B cell (primary cell): ENCODE data around the gene TSHZ1. TPM values are rescaled to one million over a fixed set of nuclear protein-coding genes. Genes with fewer than 3 reads are reported as not detected.

Experiments
- ATAC-seq: fragments of 200-7000 bp; cut with Tn5 transposase; one replicate; pipeline ENCODE4 v1.10.0; 2021; ENCODE audit warnings: low read depth, mild to moderate bottlenecking, moderate number of reproducible peaks, moderate library complexity
- CTCF ChIA-PET: fragments of 350-600 bp; sonication (Branson Sonifier 250); formaldehyde crosslinking; loops from one replicate; lab custom pipeline; 2021; ENCODE audit warnings: antibody characterized with exemption, inconsistent platforms; lab: Charles Lee
- POLR2A ChIA-PET: fragments of 350-600 bp; sonication (Branson Sonifier 250); formaldehyde crosslinking; loops from one replicate; lab custom pipeline; 2021; ENCODE audit warnings: antibody characterized with exemption; lab: Charles Lee
- DNase-seq: peaks from one replicate; pipeline ENCODE4 v3.0.0; 2013
- H2AFZ ChIP-seq: 2 replicates; pipeline ENCODE4 v1.6.1; 2012; ENCODE audit warnings: mild to moderate bottlenecking, low read depth, low read length; ENCODE audit not compliant: insufficient read depth, poor library complexity, severe bottlenecking
- H3K27ac ChIP-seq, 2 donors: 1 replicate in 1 of 2; 2 replicates in 1 of 2; pipeline ENCODE4 v1.5.1; 2012 to 2013; ENCODE audit warnings: low read length in 2 of 2, mild to moderate bottlenecking in 2 of 2, moderate library complexity in 1 of 2
- H3K27me3 ChIP-seq, 4 experiments: fragments of 200-600 bp in 1 of 4; sonication (generic) in 1 of 4; replicated peaks in 1 of 4; 1 replicate in 2 of 4; 2 replicates in 2 of 4; pipeline versions ENCODE4 v1.6.1 to v1.7.0; 2013 to 2016; ENCODE audit warnings: low read length in 3 of 4, mild to moderate bottlenecking in 2 of 4, mixed read lengths in 1 of 4, moderate library complexity in 1 of 4; ENCODE audit not compliant: insufficient read depth in 4 of 4, control insufficient read depth in 3 of 4; ENCODE audit errors: control extremely low read depth in 1 of 4
- H3K36me3 ChIP-seq, 2 experiments: replicated peaks in 1 of 2; 1 replicate in 1 of 2; 2 replicates in 1 of 2; pipeline versions ENCODE4 v1.6.1 to v1.7.1; 2013; ENCODE audit warnings: low read length in 1 of 2; ENCODE audit not compliant: insufficient read depth in 2 of 2, control insufficient read depth in 1 of 2; ENCODE audit errors: control extremely low read depth in 1 of 2, extremely low read depth in 1 of 2
- H3K4me1 ChIP-seq, 2 donors: fragments of 200-600 bp in 1 of 2; sonication (generic) in 1 of 2; 1 replicate in 1 of 2; 2 replicates in 1 of 2; pipeline versions ENCODE4 v1.5.1 to v1.6.1; 2013 to 2017; ENCODE audit warnings: low read length in 2 of 2; ENCODE audit not compliant: control insufficient read depth in 2 of 2, insufficient read depth in 2 of 2
- H3K4me2 ChIP-seq: replicated peaks from 2 replicates; pipeline ENCODE3; 2012; ENCODE audit warnings: mild to moderate bottlenecking, low read depth, low read length; ENCODE audit not compliant: poor library complexity, severe bottlenecking
- H3K4me3 ChIP-seq, 5 experiments: fragments of 200-600 bp in 1 of 5; sonication (generic) in 1 of 5; 1 replicate in 3 of 5; 2 replicates in 2 of 5; pipeline versions ENCODE4 v1.5.1 to v1.7.0; 2011 to 2016; ENCODE audit warnings: low read length in 4 of 5, mild to moderate bottlenecking in 4 of 5, low read depth in 2 of 5, control low read depth in 1 of 5, moderate library complexity in 1 of 5; ENCODE audit not compliant: insufficient read depth in 1 of 5; ENCODE audit errors: control extremely low read depth in 1 of 5, extremely low read depth in 1 of 5
- H3K79me2 ChIP-seq: fragments of 200-600 bp; sonication (generic); one replicate; pipeline ENCODE4 v1.6.0; 2016; ENCODE audit warnings: low read length; ENCODE audit not compliant: control insufficient read depth, insufficient read depth
- H3K9ac ChIP-seq: fragments of 200-600 bp; sonication (generic); 2 replicates; pipeline ENCODE4 v1.6.1; 2017; ENCODE audit warnings: mild to moderate bottlenecking, low read length, moderate library complexity
- H3K9me3 ChIP-seq, 3 donors: one replicate each; pipeline versions ENCODE4 v1.6.1 to v1.7.1; 2013; ENCODE audit warnings: low read length in 2 of 3; ENCODE audit not compliant: control insufficient read depth in 2 of 3, insufficient read depth in 1 of 3; ENCODE audit errors: control extremely low read depth in 1 of 3
- H4K20me1 ChIP-seq: 2 replicates; pipeline ENCODE4 v1.6.0; 2012; ENCODE audit warnings: mild to moderate bottlenecking, low read length; ENCODE audit not compliant: insufficient read depth, control insufficient read depth, poor library complexity, severe bottlenecking
- H3K27ac Mint-ChIP-seq: one replicate; pipeline ENCODE4 v1.8.0; 2021; ENCODE audit warnings: mixed read lengths
- H3K27me3 Mint-ChIP-seq: one replicate; pipeline ENCODE4 v1.8.0; 2021; ENCODE audit warnings: mixed read lengths
- H3K4me1 Mint-ChIP-seq: one replicate; pipeline ENCODE4 v1.8.0; 2021; ENCODE audit warnings: mixed read lengths
- H3K4me3 Mint-ChIP-seq: one replicate; pipeline ENCODE4 v1.8.0; 2021; ENCODE audit warnings: mixed read lengths
- H3K9me3 Mint-ChIP-seq: one replicate; pipeline ENCODE4 v1.8.0; 2022; ENCODE audit warnings: mixed read lengths; ENCODE audit not compliant: insufficient read depth
- CTCF ChIP-seq: fragments of 200-600 bp; IDR thresholded peaks from one replicate; pipeline ENCODE4 v1.8.0; 2022; ENCODE audit warnings: antibody characterized with exemption, mild to moderate bottlenecking
- EZH2 ChIP-seq: IDR thresholded peaks from 2 replicates; pipeline ENCODE4 v1.6.1; 2012; ENCODE audit warnings: borderline replicate concordance, low read depth, mild to moderate bottlenecking, moderate library complexity, low read length; ENCODE audit not compliant: insufficient read depth, poor library complexity, severe bottlenecking
- WGBS: methylation state at CpG from one replicate; pipeline ENCODE4 v1.1.5; 2013; ENCODE audit warnings: missing lambda C conversion rate; ENCODE audit not compliant: insufficient coverage; 5-methylcytosine and 5-hydroxymethylcytosine counted together
- intact Hi-C: fragments of 100-400 bp; cut with micrococcal nuclease; formaldehyde crosslinking; loops from one replicate; pipeline ENCODE4 v1.10.0; 2022
- polyA plus RNA-seq: library from polyadenylated mRNA; depleted of rRNA; stranded (reverse); fragments of >200 nt; gene quantifications from 2 replicates; pipeline ENCODE4 v1.2.3, GENCODE V29; 2012
- total RNA-seq, 2 donors: library from RNA; stranded (reverse); fragments of 120-200 nt in 1 of 2; gene quantifications; 1 replicate in 1 of 2; 2 replicates in 1 of 2; pipeline versions ENCODE4 v1.2.3 to v1.2.4, GENCODE V29; 2013 to 2022

The TSHZ1 gene
- total and polyA plus RNA-seq, 2 donors (not counting 1 experiment from before 2014, with no cell fraction given) = 5.3 to 9.8 TPM

DNA sequence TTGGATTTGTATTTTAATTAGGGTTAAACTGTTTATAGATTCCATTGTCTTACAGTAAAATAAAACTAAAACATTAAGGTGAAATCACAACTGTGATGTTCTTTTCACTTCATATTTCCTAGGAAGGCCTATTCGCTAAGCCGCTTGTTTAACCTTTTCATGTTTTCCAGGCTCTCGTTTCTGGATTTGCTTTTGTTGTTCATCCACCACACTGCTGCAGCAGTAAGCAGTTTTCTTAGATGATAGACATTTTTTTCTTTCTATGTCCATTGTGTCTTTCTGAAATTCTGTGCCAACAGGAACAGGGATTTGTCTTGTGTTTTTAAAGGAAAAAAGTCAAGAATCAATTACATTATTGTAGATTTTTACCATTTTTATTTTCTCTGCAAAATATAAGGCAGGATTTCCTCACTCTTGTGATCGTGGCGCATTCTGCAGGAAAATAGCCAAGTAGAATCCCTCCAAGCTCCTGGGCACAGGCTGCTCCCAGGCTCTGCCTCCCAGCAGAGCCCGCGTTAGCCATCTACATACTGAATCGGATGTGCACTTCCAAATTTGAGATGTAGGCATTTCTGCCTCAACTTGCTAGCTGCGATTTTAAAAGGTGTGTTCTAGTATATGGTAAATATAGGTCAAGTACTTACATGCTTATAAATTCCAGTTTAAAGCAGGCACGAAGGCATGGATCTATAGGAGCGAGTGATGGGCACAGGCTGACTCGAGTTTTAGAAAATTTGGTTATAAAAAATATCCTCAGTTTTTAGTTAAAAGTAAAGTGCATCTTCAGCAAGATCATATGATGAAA lies 10.2 kb downstream of the TSHZ1 start:
- Mint-ChIP-seq H3K4me3 (no peak overlapping the region), H3K27ac (no peak overlapping the region), H3K4me1 (peaks cover 11% of the 10 kb centered on the region), H3K27me3 (no peaks in the 10 kb centered on the region), H3K9me3 (no peaks in the 10 kb centered on the region)
- Histone ChIP-seq H4K20me1 (no peaks in the 10 kb centered on the region), H3K4me1 (peaks cover 11 to 12% of the 10 kb centered on the region in 2 donors), H3K79me2 (peaks cover 50% of the 10 kb centered on the region), H3K4me2 (no peak overlapping the region), H3K27ac (no peak overlapping the region), H3K9me3 (no peaks in the 10 kb centered on the region), H3K36me3 (no peaks in the 10 kb centered on the region), H3K27me3 (no peaks in the 10 kb centered on the region), H3K4me3 (no peak overlapping the region), H2AFZ (no peak overlapping the region), H3K9ac (no peak overlapping the region)
- intact Hi-C loops = no loop called here
- ChIA-PET CTCF (no interaction called here), POLR2A (no interaction called here)
- no peak for ATAC-seq
- WGBS = 94% methylated on average over 8 of the region's 12 CpGs
- TF ChIP-seq CTCF = no peak
- no peak for TF ChIP-seq EZH2
- DNase-seq = no peak

DNA sequence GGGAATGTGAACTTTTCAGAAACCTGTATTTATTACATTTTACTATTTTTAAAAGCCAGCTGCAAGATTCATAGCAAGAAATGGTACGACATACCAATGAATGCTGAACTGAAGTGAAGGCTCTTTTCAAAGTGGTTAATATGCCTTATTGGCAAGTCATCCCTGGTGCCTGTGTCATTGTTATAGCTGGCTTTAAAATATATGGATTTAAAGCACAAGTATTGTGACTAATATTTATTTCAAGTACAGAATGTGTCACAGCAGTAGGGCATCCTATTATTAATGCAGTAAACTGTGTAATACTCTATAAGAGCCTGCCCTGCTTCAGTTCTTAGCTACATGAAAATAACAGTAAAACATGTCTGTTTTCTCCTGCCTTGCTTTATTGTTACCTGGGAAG lies 10.8 kb downstream of the TSHZ1 start:
- Mint-ChIP-seq H3K4me3 (no peak overlapping the region), H3K4me1 (peaks cover 8% of the 10 kb centered on the region), H3K27me3 (no peaks in the 10 kb centered on the region), H3K9me3 (no peaks in the 10 kb centered on the region), H3K27ac (no peak overlapping the region)
- Histone ChIP-seq H3K36me3 (no peaks in the 10 kb centered on the region), H4K20me1 (no peaks in the 10 kb centered on the region), H3K27ac (no peak overlapping the region), H3K9ac (no peak overlapping the region), H2AFZ (no peak overlapping the region), H3K4me3 (no peak overlapping the region), H3K4me2 (no peak overlapping the region), H3K27me3 (no peaks in the 10 kb centered on the region), H3K79me2 (peaks cover 51% of the 10 kb centered on the region), H3K4me1 (peaks cover 7% of the 10 kb centered on the region in 2 donors), H3K9me3 (no peaks in the 10 kb centered on the region)
- ChIA-PET POLR2A (no interaction called here), CTCF (no interaction called here)
- TF ChIP-seq EZH2 = no peak
- no peak for TF ChIP-seq CTCF
- no peak for DNase-seq
- WGBS = 100% methylated on average over 1 of the region's 1 CpG
- intact Hi-C loops = no loop called here
- ATAC-seq = no peak
